Measurements from ENCODE around the gene DDX54.

- TF ChIP-seq CTCF (IDR thresholded peaks at IDR 0.05), result no peak
- TF ChIP-seq ZFX (IDR thresholded peaks at IDR 0.05; ENCODE audit: borderline replicate concordance), result no peak
These were observed 51.6 kb downstream of the DDX54 start for GRCh38 chr12:113133666-113134065.

All from 22Rv1 (cell line).